Sigmoid colon (tissue), 7 donors: Measurements from ENCODE around the gene MED31. TPM values are rescaled to one million over a fixed set of nuclear protein-coding genes. Genes with fewer than 3 reads are reported as not detected.

Source experiments
- DNase-seq: peaks from one replicate; pipeline ENCODE4 v3.0.0-alpha.2; 2019
- H3K27ac ChIP-seq, 4 donors: fragments of 200-600 bp; sonication (generic); one replicate each; pipeline ENCODE4 v1.5.1; 2016 to 2019; ENCODE audit warnings: mild to moderate bottlenecking in 1 of 4
- H3K27me3 ChIP-seq, 3 donors: fragments of 200-600 bp; sonication (generic); one replicate each; pipeline ENCODE4 v1.5.1; 2019; ENCODE audit warnings: mild to moderate bottlenecking in 1 of 3
- H3K36me3 ChIP-seq, 4 donors: fragments of 200-600 bp; sonication (generic); one replicate each; pipeline ENCODE4 v1.5.1; 2016 to 2019
- H3K4me1 ChIP-seq, 4 donors: fragments of 200-600 bp; sonication (generic); one replicate each; pipeline ENCODE4 v1.5.1; 2017 to 2019
- H3K4me3 ChIP-seq, 4 donors: fragments of 200-600 bp; sonication (generic); one replicate each; pipeline ENCODE4 v1.5.1; 2017 to 2019; ENCODE audit warnings: mild to moderate bottlenecking in 2 of 4, moderate library complexity in 1 of 4
- H3K9me3 ChIP-seq, 4 donors: fragments of 200-600 bp in 3 of 4; sonication (generic) in 3 of 4; one replicate each; pipeline versions ENCODE4 v1.5.1 to v1.6.1; 2013 to 2019
- CTCF ChIP-seq, 4 experiments: fragments of 450-650 bp in 3 of 4; fragments of 200-600 bp in 1 of 4; IDR thresholded peaks; one replicate each; pipeline ENCODE4 v1.5.1; 2016 to 2019; ENCODE audit warnings: antibody characterized with exemption in 4 of 4, mild to moderate bottlenecking in 3 of 4, moderate library complexity in 2 of 4
- EP300 ChIP-seq, 4 donors: sonication (generic); formaldehyde crosslinking; IDR thresholded peaks; one replicate each; pipeline ENCODE4 v1.6.1; 2017; ENCODE audit warnings: antibody characterized with exemption in 4 of 4
- POLR2A ChIP-seq, 2 donors: fragments of 450-650 bp; IDR thresholded peaks; one replicate each; pipeline ENCODE4 v1.6.1; 2016; ENCODE audit warnings: antibody characterized with exemption in 2 of 2, mild to moderate bottlenecking in 2 of 2, moderate library complexity in 2 of 2
- POLR2AphosphoS5 ChIP-seq, 4 donors: sonication (generic); formaldehyde crosslinking; IDR thresholded peaks; one replicate each; pipeline ENCODE4 v1.6.1; 2017; ENCODE audit warnings: antibody characterized with exemption in 4 of 4
- WGBS, 2 donors: extraction: QIAGEN DNeasy Blood & Tissue Kit; methylation state at CpG; one replicate each; pipeline ENCODE4 v1.1.7; 2013; 5-methylcytosine and 5-hydroxymethylcytosine counted together
- intact Hi-C: fragments of 100-400 bp; cut with DNase I; formaldehyde crosslinking; loops from one replicate; pipeline ENCODE4 v1.15.1; 2023
- polyA plus RNA-seq, 3 donors: library from polyadenylated mRNA; stranded (reverse); fragments of 200-250 nt; gene quantifications; one replicate each; pipeline ENCODE4 v1.2.3, GENCODE V29; 2013
- total RNA-seq, 4 donors: library from RNA; depleted of rRNA; stranded (reverse); fragments of >200 nt; gene quantifications; one replicate each; pipeline ENCODE4 v1.1.0, GENCODE V29; 2016
- donor health status: healthy with polysubstance abuse.
- donor health status: Bipolar disorder and iron deficiency.
- donor health status: healthy.

MED31 gene
- total and polyA plus RNA-seq, 7 donors: 2.0 to 24.0 (median 8.6) TPM

- H3K4me3 ChIP-seq: no peak overlapping the region
- H3K27ac ChIP-seq: no peak overlapping the region
- no peaks in the 10 kb centered on the region for H3K9me3 ChIP-seq
- peaks cover 0 to 29% (median 10%) of the 10 kb centered on the region in 4 donors for H3K36me3 ChIP-seq
- WGBS, 2 donors: 70 to 81% methylated on average over 24 of the region's 24 CpGs
- DNase-seq: no peak
- no peaks in the 10 kb centered on the region for H3K27me3 ChIP-seq
- H3K4me1 ChIP-seq: peaks cover 0 to 39% (median 32%) of the 10 kb centered on the region in 4 donors
- intact Hi-C loops: no loop called here
- no peak for TF ChIP-seq POLR2A (IDR thresholded peaks at IDR 0.05)
- TF ChIP-seq EP300 (IDR thresholded peaks at IDR 0.05): no peak
- no peak for TF ChIP-seq POLR2AphosphoS5 (IDR thresholded peaks at IDR 0.05)
- no peak for TF ChIP-seq CTCF (IDR thresholded peaks at IDR 0.05)
Observed at GRCh38 chr17:6638046-6638908, 13.1 kb downstream of the MED31 start.

- no peak for DNase-seq
- 94 to 96% methylated on average over 6 of the region's 6 CpGs for WGBS, 2 donors
- H3K27me3 ChIP-seq: no peaks in the 10 kb centered on the region
- peaks cover 0 to 39% (median 32%) of the 10 kb centered on the region in 4 donors for H3K4me1 ChIP-seq
- H3K4me3 ChIP-seq: no peak overlapping the region
- H3K27ac ChIP-seq: no peak overlapping the region
- no peaks in the 10 kb centered on the region for H3K9me3 ChIP-seq
- H3K36me3 ChIP-seq: peaks cover 0 to 29% (median 14%) of the 10 kb centered on the region in 4 donors
- intact Hi-C loops: no loop called here
- TF ChIP-seq EP300 (IDR thresholded peaks at IDR 0.05) (no peak), POLR2AphosphoS5 (IDR thresholded peaks at IDR 0.05) (no peak), CTCF (IDR thresholded peaks at IDR 0.05) (no peak), POLR2A (IDR thresholded peaks at IDR 0.05) (no peak)
Observed at GRCh38 chr17:6637458-6637840, 14.0 kb downstream of the MED31 start.

- Histone ChIP-seq H3K4me1 (peaks cover 0 to 36% (median 28%) of the 10 kb centered on the region in 4 donors), H3K27me3 (no peaks in the 10 kb centered on the region), H3K9me3 (no peaks in the 10 kb centered on the region), H3K36me3 (peaks cover 0 to 31% (median 17%) of the 10 kb centered on the region in 4 donors), H3K4me3 (no peak overlapping the region), H3K27ac (no peak overlapping the region)
- no peak for DNase-seq
- WGBS, 2 donors: 94% methylated on average over 17 of the region's 17 CpGs
- TF ChIP-seq POLR2A (IDR thresholded peaks at IDR 0.05): no peak
- no peak for TF ChIP-seq POLR2AphosphoS5 (IDR thresholded peaks at IDR 0.05)
- no peak for TF ChIP-seq EP300 (IDR thresholded peaks at IDR 0.05)
- TF ChIP-seq CTCF (IDR thresholded peaks at IDR 0.05): no peak
- intact Hi-C loops: no loop called here
Observed at GRCh38 chr17:6636616-6637457, 14.6 kb downstream of the MED31 start.

GRCh38 chr17:6636105-6636504 lies 15.3 kb downstream of the MED31 start:
- TF ChIP-seq POLR2AphosphoS5 (IDR thresholded peaks at IDR 0.05) (no peak), POLR2A (IDR thresholded peaks at IDR 0.05) (no peak), EP300 (IDR thresholded peaks at IDR 0.05) (no peak), CTCF (IDR thresholded peaks at IDR 0.05) (no peak)
- Histone ChIP-seq H3K27ac (no peak overlapping the region), H3K4me1 (peaks cover 0 to 31% (median 22%) of the 10 kb centered on the region in 4 donors), H3K4me3 (no peak overlapping the region), H3K36me3 (peaks cover 0 to 36% (median 20%) of the 10 kb centered on the region in 4 donors), H3K27me3 (no peaks in the 10 kb centered on the region), H3K9me3 (no peaks in the 10 kb centered on the region)
- WGBS, 2 donors: 72 to 87% methylated on average over 2 of the region's 2 CpGs
- intact Hi-C loops: no loop called here
- no peak for DNase-seq
